GM23338 (cell line): ENCODE results near the gene LCLAT1. TPM values are rescaled to one million over a fixed set of nuclear protein-coding genes. Genes with fewer than 3 reads are reported as not detected.

Experiments
- ATAC-seq: fragments of 200-7000 bp; cut with Tn5 transposase; 3 replicates; pipeline ENCODE4 v1.9.1; 2020
- DNase-seq: peaks from one replicate; pipeline ENCODE4 v3.0.0-alpha.2; 2015; ENCODE audit warnings: low spot score
- H2AFZ ChIP-seq: fragments of 200-600 bp; sonication (generic); 2 replicates; pipeline ENCODE4 v1.8.0; 2016; ENCODE audit warnings: antibody characterized with exemption, mild to moderate bottlenecking, moderate library complexity
- H3F3A ChIP-seq: fragments of 200-600 bp; sonication (generic); replicated peaks from 2 replicates; pipeline ENCODE4 v1.8.0; 2017; ENCODE audit warnings: antibody characterized with exemption, mixed run types, low read depth
- H3K27ac ChIP-seq: fragments of 200-600 bp; sonication (generic); 2 replicates; pipeline ENCODE4 v1.6.1; 2016; ENCODE audit warnings: low read depth
- H3K27me3 ChIP-seq: fragments of 200-600 bp; sonication (generic); 2 replicates; pipeline ENCODE4 v1.8.0; 2016; ENCODE audit warnings: mild to moderate bottlenecking, mixed run types, moderate library complexity; ENCODE audit not compliant: insufficient read depth
- H3K36me3 ChIP-seq: fragments of 200-600 bp; sonication (generic); 2 replicates; pipeline ENCODE4 v1.8.0; 2016; ENCODE audit warnings: mild to moderate bottlenecking; ENCODE audit not compliant: insufficient read depth
- H3K4me1 ChIP-seq: fragments of 200-600 bp; sonication (generic); 2 replicates; pipeline ENCODE4 v1.8.0; 2016; ENCODE audit warnings: mild to moderate bottlenecking, moderate library complexity; ENCODE audit not compliant: insufficient read depth
- H3K4me2 ChIP-seq: fragments of 200-600 bp; sonication (generic); 2 replicates; pipeline ENCODE4 v1.7.1; 2017; ENCODE audit warnings: mixed run types
- H3K4me3 ChIP-seq: fragments of 200-600 bp; sonication (generic); 2 replicates; pipeline ENCODE4 v1.6.1; 2016; ENCODE audit warnings: mixed run types
- H3K79me2 ChIP-seq: fragments of 200-600 bp; sonication (generic); replicated peaks from 2 replicates; pipeline ENCODE4 v1.8.0; 2017; ENCODE audit warnings: mild to moderate bottlenecking; ENCODE audit not compliant: insufficient read depth
- H3K9me2 ChIP-seq: fragments of 200-600 bp; sonication (generic); 2 replicates; pipeline ENCODE4 v1.8.0; 2017; ENCODE audit not compliant: insufficient read depth
- H4K20me1 ChIP-seq: fragments of 200-600 bp; sonication (generic); replicated peaks from 2 replicates; pipeline ENCODE4 v1.8.0; 2017; ENCODE audit warnings: mild to moderate bottlenecking; ENCODE audit not compliant: insufficient read depth
- H3K27ac Mint-ChIP-seq: 2 replicates; pipeline ENCODE4 v1.8.0; 2020; ENCODE audit warnings: inconsistent platforms, mild to moderate bottlenecking, moderate library complexity, mixed read lengths
- H3K27me3 Mint-ChIP-seq: 3 replicates; pipeline ENCODE4 v1.8.0; 2022; ENCODE audit warnings: low read depth, mild to moderate bottlenecking, moderate library complexity, mixed read lengths, inconsistent platforms; ENCODE audit not compliant: insufficient read depth, poor library complexity
- H3K36me3 Mint-ChIP-seq: 3 replicates; pipeline ENCODE4 v1.8.0; 2021; ENCODE audit warnings: low read depth, mild to moderate bottlenecking, inconsistent platforms, moderate library complexity, mixed read lengths
- H3K4me1 Mint-ChIP-seq: 3 replicates; pipeline ENCODE4 v1.8.0; 2020; ENCODE audit warnings: mild to moderate bottlenecking, inconsistent platforms, mixed read lengths
- H3K4me3 Mint-ChIP-seq: 3 replicates; pipeline ENCODE4 v1.8.0; 2021; ENCODE audit warnings: moderate library complexity, mild to moderate bottlenecking, inconsistent platforms, mixed read lengths
- H3K9me3 Mint-ChIP-seq: 3 replicates; pipeline ENCODE4 v1.8.0; 2020; ENCODE audit warnings: moderate library complexity, mild to moderate bottlenecking, inconsistent platforms, mixed read lengths
- CREB1 ChIP-seq: fragments of 250-450 bp; sonication (Bioruptor Pico); IDR thresholded peaks from 2 replicates; pipeline ENCODE4 v1.5.0; 2020; ENCODE audit warnings: low read depth, mild to moderate bottlenecking, moderate library complexity
- CTCF ChIP-seq, 2 experiments: fragments of 200-600 bp in 1 of 2; sonication (generic) in 1 of 2; conservative IDR thresholded peaks; 2 replicates each; pipeline versions ENCODE4 v1.5.1 to v1.6.1; 2016 to 2017; ENCODE audit warnings: antibody characterized with exemption in 2 of 2, low read depth in 2 of 2, mild to moderate bottlenecking in 2 of 2, moderate library complexity in 1 of 2
- EZH2 ChIP-seq: fragments of 200-600 bp; sonication (generic); IDR thresholded peaks from one replicate; pipeline ENCODE4 v1.8.0; 2017; ENCODE audit warnings: antibody characterized with exemption, mild to moderate bottlenecking, low read depth; ENCODE audit not compliant: unreplicated experiment
- EZH2phosphoT487 ChIP-seq: fragments of 200-600 bp; sonication (generic); IDR thresholded peaks from one replicate; pipeline ENCODE4 v1.8.1; 2018; ENCODE audit warnings: antibody characterized with exemption; ENCODE audit not compliant: unreplicated experiment
- JUNB ChIP-seq: IDR thresholded peaks from one replicate; pipeline ENCODE4 v1.6.1; 2016; ENCODE audit warnings: antibody characterized with exemption; ENCODE audit not compliant: unreplicated experiment
- POLR2AphosphoS5 ChIP-seq: IDR thresholded peaks from 2 replicates; pipeline ENCODE4 v1.6.1; 2016; ENCODE audit warnings: antibody characterized with exemption, low read depth
- STAT1 ChIP-seq: IDR thresholded peaks from one replicate; pipeline ENCODE4 v1.6.1; 2016; ENCODE audit warnings: antibody characterized with exemption; ENCODE audit not compliant: unreplicated experiment
- ZNF331 ChIP-seq: fragments of 250-450 bp; sonication (Bioruptor Pico); IDR thresholded peaks from 2 replicates; pipeline ENCODE4 v1.5.0; 2020; ENCODE audit warnings: low read depth, mild to moderate bottlenecking, moderate library complexity
- ZNF462 ChIP-seq: fragments of 250-450 bp; sonication (Bioruptor Pico); IDR thresholded peaks from 2 replicates; pipeline ENCODE4 v1.5.0; 2020; ENCODE audit warnings: mild to moderate bottlenecking, moderate library complexity
- polyA plus RNA-seq: library from polyadenylated mRNA; unstranded; fragments of >200 nt; fragmentation: Nextera tagmentation; extraction: Ambion mirVana; gene quantifications from 2 replicates; pipeline ENCODE4 v1.2.1, GENCODE V29; 2016
- total RNA-seq: library from RNA; depleted of rRNA; stranded (reverse); fragments of >200 nt; shearing (Covaris generic); gene quantifications from 2 replicates; pipeline ENCODE4 v1.2.3, GENCODE V29; 2014

LCLAT1 gene
- total and polyA plus RNA-seq, 2 experiments from 2014 or later, result 11.5 to 30.1 TPM

GRCh38 chr2:30487603-30488002, 40.6 kb downstream of the LCLAT1 start (continued):
- TF ChIP-seq ZNF462 (CRISPR knock-in tag) (no peak), POLR2AphosphoS5 (no peak), EZH2 (no peak), CREB1 (no peak), EZH2phosphoT487 (no peak), STAT1 (no peak)

GRCh38 chr2:30488012-30488659, 41.1 kb downstream of the LCLAT1 start:
- Histone ChIP-seq H3K4me3 (no peak overlapping the region), H3K79me2 (peaks cover 76% of the 10 kb centered on the region), H3F3A (no peaks in the 10 kb centered on the region), H2AFZ (no peak overlapping the region), H3K27ac (no peak overlapping the region), H3K4me1 (0 out of 2 replicates have a peak, but pooled peaks cover 4% of the 10 kb centered on the region), H3K4me2 (no peak overlapping the region), H3K36me3 (no peaks in the 10 kb centered on the region), H4K20me1 (peaks cover 8% of the 10 kb centered on the region; the same call in 1 of the 2 replicates), H3K27me3 (no peaks in the 10 kb centered on the region), H3K9me2 (no peaks in the 10 kb centered on the region)
- Mint-ChIP-seq H3K27me3 (no peaks in the 10 kb centered on the region), H3K4me1 (peaks cover 3% of the 10 kb centered on the region; the same call in 2 of the 3 replicates), H3K27ac (no peak overlapping the region), H3K9me3 (no peaks in the 10 kb centered on the region), H3K4me3 (no peak overlapping the region), H3K36me3 (no peaks in the 10 kb centered on the region)
- ATAC-seq, result no peak
- no peak for DNase-seq
- no peak for TF ChIP-seq EZH2phosphoT487
- TF ChIP-seq EZH2, result no peak
- TF ChIP-seq JUNB, result no peak
- TF ChIP-seq ZNF331, result no peak
- no peak for TF ChIP-seq CTCF (conservative IDR thresholded peaks at IDR 0.05; ENCODE audit: low read depth in 2 of 2)
